ENCODE data around the gene ENO3.
A peak's percentile ranks its signal among the peaks of the same experiment; 100 is the strongest.

The ENO3 gene

GRCh38 chr17:4978726-4979125, 27.8 kb downstream of the ENO3 start:
- no peak for DNase-seq

GRCh38 chr17:4980644-4981216, 29.8 kb downstream of the ENO3 start:
- peak; percentile 78 for DNase-seq

- DNase-seq, result no peak
These were observed 31.4 kb downstream of the ENO3 start for GRCh38 chr17:4982305-4982704.

GRCh38 chr17:4986403-4986802, 35.5 kb downstream of the ENO3 start:
- DNase-seq, result no peak

- peak; percentile 88 for DNase-seq
These were observed 36.2 kb downstream of the ENO3 start, which contains the start of gene CAMTA2 for GRCh38 chr17:4986951-4987766. TSS of gene CAMTA2 (minus strand) at chr17:4987675. CDS start at chr17:4986222, 1,453 bp downstream.

GRCh38 chr17:4987767-4988567, 37.0 kb downstream of the ENO3 start:
- DNase-seq, result no peak

GRCh38 chr17:4994081-4994595, 43.2 kb downstream of the ENO3 start:
- no peak for DNase-seq

- DNase-seq, result peak; percentile 92
These were observed 46.5 kb downstream of the ENO3 start, which contains the start of the genes INCA1 and KIF1C for GRCh38 chr17:4997302-4998026. TSS of gene INCA1 (minus strand) at chr17:4997522. CDS start at chr17:4994437, 3,085 bp downstream. TSS of gene KIF1C (plus strand) at chr17:4997950. CDS start at chr17:5000247, 2,297 bp downstream.

GRCh38 chr17:4998027-4998731, 47.3 kb downstream of the ENO3 start:
- no peak for DNase-seq

GRCh38 chr17:4998732-4999429, 48.0 kb downstream of the ENO3 start:
- DNase-seq, result no peak

GRCh38 chr17:4999430-5000093, 48.6 kb downstream of the ENO3 start:
- DNase-seq, result no peak

GRCh38 chr17:5000237-5000639, 49.3 kb downstream of the ENO3 start:
- DNase-seq, result no peak

- no peak for DNase-seq
These were observed 51.3 kb downstream of the ENO3 start for GRCh38 chr17:5002121-5002788.

GRCh38 chr17:5003214-5003867, 52.4 kb downstream of the ENO3 start:
- no peak for DNase-seq

Measured in CD4-positive, alpha-beta T cell treated with Interleukin-10 for 1 hour (primary cell).